Subcutaneous adipose tissue (tissue), 4 donors: ENCODE data around the gene SIVA1. TPM values are rescaled to one million over a fixed set of nuclear protein-coding genes. Genes with fewer than 3 reads are reported as not detected.

Experiments
- CTCF ChIP-seq: fragments of 450-650 bp; IDR thresholded peaks from one replicate; pipeline ENCODE4 v1.5.1; 2016; ENCODE audit warnings: low read depth, mild to moderate bottlenecking, control low read depth, antibody characterized with exemption, moderate library complexity
- total RNA-seq, 4 donors: library from RNA; depleted of rRNA; stranded (reverse); fragments of >200 nt; gene quantifications; one replicate each; pipeline ENCODE4 v1.1.0, GENCODE V29; 2016

SIVA1 gene
- total RNA-seq, 4 donors from 2014 or later: 65.4 to 232 (median 169) TPM

- TF ChIP-seq CTCF: no peak
Measured at GRCh38 chr14:104721505-104722431, 31.2 kb upstream of the SIVA1 start.

- TF ChIP-seq CTCF: no peak
Measured at GRCh38 chr14:104722938-104723650, 29.9 kb upstream of the SIVA1 start.

- TF ChIP-seq CTCF: no peak
Measured at GRCh38 chr14:104723651-104724406, 29.1 kb upstream of the SIVA1 start, which contains the start of gene ADSS1. ADSS1 (plus strand) TSS chr14:104724229; CDS start chr14:104724271, 42 bp downstream.

- no peak for TF ChIP-seq CTCF
Measured at GRCh38 chr14:104724407-104724980, 28.5 kb upstream of the SIVA1 start.

GRCh38 chr14:104724981-104725771, 27.8 kb upstream of the SIVA1 start:
- TF ChIP-seq CTCF: no peak

GRCh38 chr14:104725772-104726548, 27.0 kb upstream of the SIVA1 start:
- TF ChIP-seq CTCF: no peak
